NCI-H774 (cell line): ENCODE measurements around the gene RPS27L.

Source experiments
- DNase-seq: peaks from one replicate; lab custom pipeline; 2025; lab: John Stamatoyannopoulos, UW

RPS27L gene

GRCh38 chr15:63188247-63188925, 31.1 kb upstream of the RPS27L start:
- no peak for DNase-seq

DNA sequence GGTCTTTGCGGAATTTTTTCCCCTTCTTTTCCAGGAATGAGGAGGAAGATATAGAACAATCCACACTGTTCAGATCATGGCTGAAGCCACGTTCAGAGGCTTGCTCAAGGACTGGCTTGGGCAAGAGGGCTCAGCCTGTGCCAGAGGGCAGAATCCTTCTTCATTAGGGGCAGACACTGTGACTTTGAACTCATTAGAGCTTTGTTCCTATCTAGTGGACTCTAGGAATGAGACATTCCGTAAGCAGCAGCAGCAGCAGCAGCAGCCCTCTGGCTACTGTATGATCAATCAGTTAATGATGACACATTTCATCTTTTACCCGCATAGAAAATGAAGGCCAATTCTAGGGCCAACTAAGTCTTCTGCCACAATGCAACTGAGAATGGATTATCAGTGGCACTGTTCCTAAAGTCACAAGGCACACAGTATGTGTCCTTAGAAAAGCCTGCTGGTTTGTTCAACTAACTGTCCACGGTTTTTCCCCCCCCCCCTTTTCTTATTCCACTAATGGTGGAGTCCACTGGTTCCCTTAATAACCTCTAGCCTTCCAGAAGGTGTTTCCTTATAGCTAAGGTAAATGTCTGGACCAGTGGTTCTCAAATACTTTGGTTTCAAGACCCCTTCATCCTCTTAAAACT, 30.4 kb upstream of the RPS27L start:
- no peak for DNase-seq

- no peak for DNase-seq
Observed at GRCh38 chr15:63186065-63186464, 28.8 kb upstream of the RPS27L start.

GRCh38 chr15:63185206-63185605, 27.9 kb upstream of the RPS27L start:
- no peak for DNase-seq

- no peak for DNase-seq
Observed at GRCh38 chr15:63181648-63182047, 24.4 kb upstream of the RPS27L start.

DNA sequence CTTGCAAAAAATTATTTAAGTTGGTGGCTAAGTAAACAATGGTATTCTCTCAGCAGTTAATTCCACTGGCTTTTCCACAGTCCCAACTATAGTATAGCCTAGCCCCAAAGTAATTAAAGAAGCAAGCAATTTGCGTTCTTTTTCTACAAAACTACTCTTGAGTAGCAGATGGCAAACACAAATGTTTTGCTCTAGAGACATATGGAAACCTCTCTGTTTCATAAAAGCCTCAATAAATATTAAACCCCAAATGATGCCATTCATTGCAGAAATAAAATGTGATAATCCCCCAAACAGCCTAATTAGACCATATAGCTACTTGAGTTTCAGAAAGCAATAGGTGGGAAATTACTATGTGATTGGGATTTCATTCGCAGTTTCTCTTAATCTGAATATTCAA, 23.5 kb upstream of the RPS27L start:
- no peak for DNase-seq

GRCh38 chr15:63178034-63178433, 20.8 kb upstream of the RPS27L start:
- DNase-seq, result no peak

- no peak for DNase-seq
Observed at GRCh38 chr15:63176302-63176701, 19.0 kb upstream of the RPS27L start.

GRCh38 chr15:63172851-63173451, 15.7 kb upstream of the RPS27L start:
- no peak for DNase-seq

- DNase-seq, result no peak
Observed at GRCh38 chr15:63172376-63172775, 15.1 kb upstream of the RPS27L start.

GRCh38 chr15:63169788-63170187, 12.5 kb upstream of the RPS27L start:
- DNase-seq, result no peak

GRCh38 chr15:63166219-63166618, 8.9 kb upstream of the RPS27L start:
- no peak for DNase-seq

- DNase-seq, result no peak
Observed at GRCh38 chr15:63165166-63165859, 8.0 kb upstream of the RPS27L start.

DNA sequence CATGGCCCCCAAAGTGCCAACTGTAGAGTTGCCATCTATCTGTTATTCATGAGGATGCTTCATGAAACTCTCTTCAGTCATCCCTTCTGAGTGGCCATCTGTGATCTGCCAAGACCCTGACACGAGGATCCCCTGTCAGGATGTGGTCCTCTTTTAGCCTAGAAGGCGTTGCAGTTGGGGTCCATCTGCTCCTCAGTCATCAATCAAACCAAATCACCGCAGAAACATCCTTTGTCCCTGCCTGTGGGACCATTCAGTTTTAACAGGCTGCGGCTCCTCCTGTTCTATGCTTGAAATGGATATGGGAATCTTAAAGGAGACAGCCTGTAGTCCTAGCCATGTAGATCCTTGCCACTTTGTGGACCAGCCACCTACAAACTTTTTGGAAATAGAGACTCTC, 5.9 kb upstream of the RPS27L start:
- DNase-seq, result no peak

DNA sequence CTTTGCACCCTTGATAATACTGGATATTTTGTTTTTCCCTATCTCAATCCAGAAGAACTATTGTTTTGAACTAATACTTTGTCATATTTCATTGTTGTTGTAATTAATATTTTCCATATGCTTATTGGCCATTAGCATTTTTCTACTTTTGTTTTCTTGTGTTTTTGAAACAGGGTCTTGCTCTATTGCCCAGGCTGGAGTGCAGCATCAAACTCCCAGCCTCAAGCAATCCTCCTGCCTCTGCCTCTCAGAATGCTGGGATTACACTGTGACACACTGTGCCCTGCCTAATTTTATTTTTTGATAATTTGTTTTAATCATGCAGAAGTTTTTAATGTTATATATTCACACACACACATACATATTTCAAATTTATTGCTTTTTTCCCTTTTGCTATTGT, 3.4 kb upstream of the RPS27L start:
- DNase-seq, result no peak

GRCh38 chr15:63157891-63158431, 684 bp upstream of the RPS27L start:
- peak; percentile 16 for DNase-seq

GRCh38 chr15:63156755-63157117, 541 bp downstream of the RPS27L start:
- no peak for DNase-seq

- DNase-seq, result no peak
Observed at GRCh38 chr15:63156086-63156710, 1.1 kb downstream of the RPS27L start.

- DNase-seq, result no peak
Observed at GRCh38 chr15:63155486-63155885, 1.8 kb downstream of the RPS27L start.

GRCh38 chr15:63151665-63152064, 5.6 kb downstream of the RPS27L start:
- no peak for DNase-seq

- no peak for DNase-seq
Observed at GRCh38 chr15:63146684-63147083, 10.6 kb downstream of the RPS27L start.

DNA sequence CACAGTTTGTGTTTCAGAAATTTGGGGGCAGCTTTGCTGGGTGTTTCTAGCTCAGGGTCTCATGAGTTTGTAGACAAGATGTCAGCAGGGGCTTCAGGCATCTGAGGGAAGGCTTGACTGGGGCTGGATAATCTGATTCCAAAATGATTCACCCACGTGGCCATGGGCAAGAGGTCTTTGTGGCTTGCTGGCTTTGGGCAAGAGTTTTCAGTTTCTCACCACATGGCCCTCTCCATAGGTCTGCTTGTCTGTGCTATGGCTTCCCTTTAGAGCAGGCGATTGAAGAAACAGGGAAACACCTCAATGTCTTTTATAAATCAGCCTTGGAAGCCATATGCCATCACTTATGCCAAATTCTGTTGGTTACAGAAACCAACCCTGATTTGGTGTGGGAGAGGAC, 11.9 kb downstream of the RPS27L start:
- no peak for DNase-seq
